ENCODE results near the gene EPHB3. TPM values are rescaled to one million over a fixed set of nuclear protein-coding genes. Genes with fewer than 3 reads are reported as not detected.

Gene EPHB3
- total RNA-seq, 1 donor from 2014 or later, result 4.3 TPM

GRCh38 chr3:184592371-184593219 lies 31.0 kb downstream of the EPHB3 start:
- no peak for DNase-seq (ENCODE audit: low spot score)
- Mint-ChIP-seq H3K27ac (ENCODE audit: unreplicated experiment) (no peak overlapping the region), H3K4me3 (ENCODE audit: unreplicated experiment) (no peak overlapping the region), H3K27me3 (ENCODE audit: unreplicated experiment) (peaks cover 13% of the 10 kb centered on the region), H3K9me3 (ENCODE audit: unreplicated experiment) (no peaks in the 10 kb centered on the region), H3K36me3 (ENCODE audit: low read depth, unreplicated experiment) (no peaks in the 10 kb centered on the region), H3K4me1 (ENCODE audit: unreplicated experiment) (peaks cover 24% of the 10 kb centered on the region)
- no peak for TF ChIP-seq CTCF (IDR thresholded peaks at IDR 0.05; ENCODE audit: unreplicated experiment)

- Mint-ChIP-seq H3K27me3 (ENCODE audit: unreplicated experiment) (peaks cover 14% of the 10 kb centered on the region), H3K4me3 (ENCODE audit: unreplicated experiment) (no peak overlapping the region), H3K9me3 (ENCODE audit: unreplicated experiment) (no peaks in the 10 kb centered on the region), H3K36me3 (ENCODE audit: low read depth, unreplicated experiment) (no peaks in the 10 kb centered on the region), H3K4me1 (ENCODE audit: unreplicated experiment) (peaks cover 24% of the 10 kb centered on the region), H3K27ac (ENCODE audit: unreplicated experiment) (no peak overlapping the region)
- no peak for DNase-seq (ENCODE audit: low spot score)
- no peak for TF ChIP-seq CTCF (IDR thresholded peaks at IDR 0.05; ENCODE audit: unreplicated experiment)
Observed at GRCh38 chr3:184593220-184593927, 31.8 kb downstream of the EPHB3 start.

GRCh38 chr3:184593928-184594303 lies 32.3 kb downstream of the EPHB3 start:
- Mint-ChIP-seq H3K4me3 (ENCODE audit: unreplicated experiment) (no peak overlapping the region), H3K4me1 (ENCODE audit: unreplicated experiment) (peaks cover 24% of the 10 kb centered on the region), H3K27ac (ENCODE audit: unreplicated experiment) (no peak overlapping the region), H3K36me3 (ENCODE audit: low read depth, unreplicated experiment) (no peaks in the 10 kb centered on the region), H3K9me3 (ENCODE audit: unreplicated experiment) (no peaks in the 10 kb centered on the region), H3K27me3 (ENCODE audit: unreplicated experiment) (peaks cover 16% of the 10 kb centered on the region)
- TF ChIP-seq CTCF (IDR thresholded peaks at IDR 0.05; ENCODE audit: unreplicated experiment), result no peak
- DNase-seq (ENCODE audit: low spot score), result no peak

- no peak for DNase-seq (ENCODE audit: low spot score)
- peaks cover 24% of the 10 kb centered on the region for H3K4me1 Mint-ChIP-seq (ENCODE audit: unreplicated experiment)
- H3K4me3 Mint-ChIP-seq (ENCODE audit: unreplicated experiment), result no peak overlapping the region
- peaks cover 16% of the 10 kb centered on the region for H3K27me3 Mint-ChIP-seq (ENCODE audit: unreplicated experiment)
- H3K36me3 Mint-ChIP-seq (ENCODE audit: low read depth, unreplicated experiment), result no peaks in the 10 kb centered on the region
- H3K27ac Mint-ChIP-seq (ENCODE audit: unreplicated experiment), result peak overlapping the region; percentile 36
- H3K9me3 Mint-ChIP-seq (ENCODE audit: unreplicated experiment), result no peaks in the 10 kb centered on the region
- no peak for TF ChIP-seq CTCF (IDR thresholded peaks at IDR 0.05; ENCODE audit: unreplicated experiment)
Observed at GRCh38 chr3:184594371-184595001, 32.9 kb downstream of the EPHB3 start.

Measured in endothelial cell (in vitro differentiated cells).